ENCODE measurements around the gene SIGLEC1.

- TF ChIP-seq CTCF (conservative IDR thresholded peaks at IDR 0.05; ENCODE audit: low read length) (no peak), EZH2phosphoT487 (IDR thresholded peaks at IDR 0.05; ENCODE audit: borderline replicate concordance) (no peak)
Measured at GRCh38 chr20:3755269-3755668, 42.9 kb upstream of the SIGLEC1 start.
